GM12874 (cell line): ENCODE data around the gene DACT3.

Experiments used
- TF ChIP-seq, protein P1 (sequence below): IDR thresholded peaks from 2 replicates; pipeline ENCODE4 v1.5.1; 2011; ENCODE audit warnings: low read depth, mild to moderate bottlenecking, control low read depth, low read length, moderate library complexity; ENCODE audit not compliant: insufficient read depth

Gene DACT3

DNA sequence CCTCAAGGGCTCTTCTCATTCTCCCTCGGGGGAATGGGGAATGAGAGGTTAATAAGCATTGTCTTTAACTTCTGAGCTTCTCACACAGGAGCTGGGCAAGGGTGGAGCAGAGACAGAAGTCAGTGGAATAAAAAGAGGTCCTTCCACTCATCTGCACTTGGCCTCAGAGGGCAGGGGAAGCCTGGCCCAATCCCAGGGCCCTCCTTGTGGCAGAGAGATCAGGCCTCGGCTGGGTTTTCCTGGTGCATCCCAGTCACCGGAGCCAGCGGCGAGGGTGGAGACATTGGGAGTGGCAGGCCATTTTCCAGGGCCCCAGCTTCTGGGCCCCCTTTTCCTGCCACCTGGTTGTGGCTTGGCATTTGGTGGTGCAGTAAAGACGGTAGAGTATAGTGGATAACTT is 49.2 kb downstream of the DACT3 start:
- TF ChIP-seq, protein P1, sequence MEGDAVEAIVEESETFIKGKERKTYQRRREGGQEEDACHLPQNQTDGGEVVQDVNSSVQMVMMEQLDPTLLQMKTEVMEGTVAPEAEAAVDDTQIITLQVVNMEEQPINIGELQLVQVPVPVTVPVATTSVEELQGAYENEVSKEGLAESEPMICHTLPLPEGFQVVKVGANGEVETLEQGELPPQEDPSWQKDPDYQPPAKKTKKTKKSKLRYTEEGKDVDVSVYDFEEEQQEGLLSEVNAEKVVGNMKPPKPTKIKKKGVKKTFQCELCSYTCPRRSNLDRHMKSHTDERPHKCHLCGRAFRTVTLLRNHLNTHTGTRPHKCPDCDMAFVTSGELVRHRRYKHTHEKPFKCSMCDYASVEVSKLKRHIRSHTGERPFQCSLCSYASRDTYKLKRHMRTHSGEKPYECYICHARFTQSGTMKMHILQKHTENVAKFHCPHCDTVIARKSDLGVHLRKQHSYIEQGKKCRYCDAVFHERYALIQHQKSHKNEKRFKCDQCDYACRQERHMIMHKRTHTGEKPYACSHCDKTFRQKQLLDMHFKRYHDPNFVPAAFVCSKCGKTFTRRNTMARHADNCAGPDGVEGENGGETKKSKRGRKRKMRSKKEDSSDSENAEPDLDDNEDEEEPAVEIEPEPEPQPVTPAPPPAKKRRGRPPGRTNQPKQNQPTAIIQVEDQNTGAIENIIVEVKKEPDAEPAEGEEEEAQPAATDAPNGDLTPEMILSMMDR: no peak

DNA sequence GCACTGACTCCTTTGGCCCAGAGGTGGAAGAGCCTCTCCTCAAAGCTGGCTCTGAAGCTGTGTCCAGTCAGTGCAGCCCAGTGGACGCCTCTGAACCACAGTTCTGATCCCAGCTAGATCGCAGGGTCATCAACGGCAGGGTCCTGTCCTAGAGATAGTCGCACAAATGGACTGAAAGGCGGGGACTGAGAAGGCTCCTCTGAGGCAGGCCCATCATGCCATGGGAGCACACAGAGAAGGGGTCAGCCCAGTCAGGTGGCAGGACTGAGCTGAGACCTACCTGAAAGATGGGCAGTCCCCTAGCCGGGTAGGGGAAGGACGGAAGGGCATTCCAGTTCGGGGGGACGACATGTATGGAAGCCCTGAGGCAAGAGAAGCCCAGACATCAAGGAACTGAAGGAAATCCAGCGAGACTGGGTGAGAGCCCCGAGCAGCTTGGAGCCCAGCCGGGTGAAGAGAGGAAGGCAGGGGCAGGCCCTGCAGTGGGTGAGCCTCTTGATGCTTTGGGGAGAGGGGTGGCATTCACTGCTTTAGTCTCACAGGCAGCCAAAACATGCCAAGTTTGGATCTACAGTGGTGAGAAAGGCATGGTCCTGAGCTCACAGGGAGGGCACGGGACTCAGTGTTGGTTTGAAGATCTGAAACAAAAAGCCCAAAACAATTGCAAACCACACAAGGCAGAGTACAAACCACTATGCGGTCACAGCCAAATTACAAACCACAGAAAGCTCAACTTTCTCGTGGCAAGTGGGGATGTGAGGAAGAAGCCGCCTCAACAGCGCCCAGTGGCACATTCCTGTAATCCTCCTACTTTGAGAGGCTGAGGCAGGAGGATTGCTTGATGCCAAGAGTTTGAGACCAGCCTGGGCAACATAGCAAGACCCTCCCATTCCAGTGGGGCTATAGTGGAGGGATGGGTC is 49.9 kb downstream of the DACT3 start:
- TF ChIP-seq, protein P1: no peak

GRCh38 chr19:46610413-46610775 is 50.6 kb downstream of the DACT3 start:
- TF ChIP-seq, protein P1: no peak

DNA sequence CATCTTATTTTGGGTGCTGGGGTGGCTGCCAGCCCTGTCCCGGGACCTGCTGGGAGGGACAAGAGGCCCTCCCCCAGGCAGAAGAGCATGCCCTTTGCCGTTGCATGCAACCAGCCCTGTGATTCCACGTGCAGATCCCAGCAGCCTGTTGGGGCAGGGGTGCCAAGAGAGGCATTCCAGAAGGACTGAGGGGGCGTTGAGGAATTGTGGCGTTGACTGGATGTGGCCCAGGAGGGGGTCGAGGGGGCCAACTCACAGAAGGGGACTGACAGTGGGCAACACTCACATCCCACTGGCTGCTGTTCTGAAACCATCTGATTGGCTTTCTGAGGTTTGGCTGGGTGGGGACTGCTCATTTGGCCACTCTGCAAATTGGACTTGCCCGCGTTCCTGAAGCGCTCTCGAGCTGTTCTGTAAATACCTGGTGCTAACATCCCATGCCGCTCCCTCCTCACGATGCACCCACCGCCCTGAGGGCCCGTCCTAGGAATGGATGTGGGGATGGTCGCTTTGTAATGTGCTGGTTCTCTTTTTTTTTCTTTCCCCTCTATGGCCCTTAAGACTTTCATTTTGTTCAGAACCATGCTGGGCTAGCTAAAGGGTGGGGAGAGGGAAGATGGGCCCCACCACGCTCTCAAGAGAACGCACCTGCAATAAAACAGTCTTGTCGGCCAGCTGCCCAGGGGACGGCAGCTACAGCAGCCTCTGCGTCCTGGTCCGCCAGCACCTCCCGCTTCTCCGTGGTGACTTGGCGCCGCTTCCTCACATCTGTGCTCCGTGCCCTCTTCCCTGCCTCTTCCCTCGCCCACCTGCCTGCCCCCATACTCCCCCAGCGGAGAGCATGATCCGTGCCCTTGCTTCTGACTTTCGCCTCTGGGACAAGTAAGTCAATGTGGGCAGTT is 51.2 kb downstream of the DACT3 start:
- TF ChIP-seq, protein P1: no peak

DNA sequence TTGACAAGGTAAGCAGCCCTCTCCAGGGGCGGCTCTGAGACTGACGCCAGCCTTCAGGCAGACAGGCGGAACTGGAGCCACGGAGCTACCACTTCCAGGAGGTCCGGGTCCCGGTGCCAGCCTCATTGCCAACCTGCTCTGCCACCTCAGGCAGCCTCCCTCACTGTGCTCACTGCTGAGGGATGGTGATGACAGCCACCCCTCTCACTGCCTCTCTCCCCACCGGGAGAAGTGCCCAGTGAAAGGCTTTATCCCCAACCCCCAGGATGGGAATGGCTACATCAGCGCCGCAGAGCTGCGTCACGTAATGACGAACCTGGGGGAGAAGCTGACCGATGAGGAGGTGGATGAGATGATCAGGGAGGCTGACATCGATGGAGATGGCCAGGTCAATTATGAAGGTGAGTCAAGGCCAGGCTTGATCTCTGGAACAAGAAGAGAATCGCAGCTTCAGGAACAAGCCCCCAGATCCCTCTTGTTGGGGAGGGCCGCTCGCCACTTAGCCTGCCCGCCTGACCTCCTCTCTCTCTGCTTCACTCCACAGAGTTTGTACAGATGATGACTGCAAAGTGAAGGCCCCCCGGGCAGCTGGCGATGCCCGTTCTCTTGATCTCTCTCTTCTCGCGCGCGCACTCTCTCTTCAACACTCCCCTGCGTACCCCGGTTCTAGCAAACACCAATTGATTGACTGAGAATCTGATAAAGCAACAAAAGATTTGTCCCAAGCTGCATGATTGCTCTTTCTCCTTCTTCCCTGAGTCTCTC is 52.2 kb downstream of the DACT3 start:
- TF ChIP-seq, protein P1: no peak

DNA sequence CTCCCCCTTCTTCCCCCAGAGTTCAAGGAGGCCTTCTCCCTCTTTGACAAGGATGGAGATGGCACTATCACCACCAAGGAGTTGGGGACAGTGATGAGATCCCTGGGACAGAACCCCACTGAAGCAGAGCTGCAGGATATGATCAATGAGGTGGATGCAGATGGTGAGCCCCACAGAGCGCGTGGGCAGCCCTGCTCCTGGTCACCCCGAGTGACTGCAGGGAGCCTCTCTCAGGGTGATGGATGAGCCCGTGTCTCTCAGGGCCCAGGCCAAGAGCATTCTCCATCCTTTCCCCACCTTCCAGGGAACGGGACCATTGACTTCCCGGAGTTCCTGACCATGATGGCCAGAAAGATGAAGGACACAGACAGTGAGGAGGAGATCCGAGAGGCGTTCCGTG is 52.8 kb downstream of the DACT3 start:
- TF ChIP-seq, protein P1: no peak

- TF ChIP-seq, protein P1: no peak
These were observed 53.5 kb downstream of the DACT3 start for GRCh38 chr19:46607448-46607841.
